CD14-positive monocyte (primary cell): ENCODE results near the gene PASD1. TPM values are rescaled to one million over a fixed set of nuclear protein-coding genes. Genes with fewer than 3 reads are reported as not detected.
"Not testable (repeated sequence)": the region's sequence is repeated elsewhere in the genome, so short reads cannot be mapped to it uniquely, and the experiment has no call there.

Experiments used
- DNase-seq, 3 donors: peaks; one replicate each; pipeline ENCODE4 v3.0.0-alpha.2; 2011 to 2022
- H2AFZ ChIP-seq: 2 replicates; pipeline ENCODE4 v1.6.0; 2012; ENCODE audit warnings: mild to moderate bottlenecking, low read depth, low read length, inconsistent platforms; ENCODE audit not compliant: insufficient read depth, poor library complexity, severe bottlenecking
- H3K27ac ChIP-seq, 2 donors: 1 replicate in 1 of 2; 2 replicates in 1 of 2; pipeline ENCODE4 v1.5.1; 2012 to 2013; ENCODE audit warnings: low read length in 2 of 2, control low read depth in 1 of 2, inconsistent platforms in 1 of 2, low read depth in 1 of 2, mild to moderate bottlenecking in 1 of 2
- H3K27me3 ChIP-seq, 2 donors: one replicate each; pipeline versions ENCODE4 v1.6.0 to v1.6.1; 2011 to 2013; ENCODE audit warnings: low read length in 2 of 2; ENCODE audit not compliant: control insufficient read depth in 2 of 2, insufficient read depth in 2 of 2
- H3K36me3 ChIP-seq, 2 donors: replicated peaks in 1 of 2; 1 replicate in 1 of 2; 2 replicates in 1 of 2; pipeline versions ENCODE4 v1.5.1 to v1.6.1; 2012 to 2013; ENCODE audit warnings: low read length in 2 of 2, control low read depth in 1 of 2, inconsistent platforms in 1 of 2, mild to moderate bottlenecking in 1 of 2; ENCODE audit not compliant: insufficient read depth in 2 of 2, control insufficient read depth in 1 of 2
- H3K4me1 ChIP-seq, 2 donors: 1 replicate in 1 of 2; 2 replicates in 1 of 2; pipeline versions ENCODE4 v1.5.1 to v1.6.1; 2012 to 2013; ENCODE audit warnings: low read length in 2 of 2, control low read depth in 1 of 2, inconsistent platforms in 1 of 2, mild to moderate bottlenecking in 1 of 2, moderate library complexity in 1 of 2; ENCODE audit not compliant: insufficient read depth in 2 of 2, control insufficient read depth in 1 of 2
- H3K4me2 ChIP-seq: replicated peaks from 2 replicates; pipeline ENCODE3; 2012; ENCODE audit warnings: low read length, moderate library complexity, mild to moderate bottlenecking; ENCODE audit not compliant: poor library complexity, severe bottlenecking; ENCODE audit errors: extremely low read depth
- H3K4me3 ChIP-seq, 3 experiments: fragments of 200-600 bp in 1 of 3; sonication (generic) in 1 of 3; replicated peaks in 1 of 3; 1 replicate in 2 of 3; 2 replicates in 1 of 3; pipeline ENCODE4 v1.5.1; 2011 to 2013; ENCODE audit warnings: low read length in 3 of 3, mild to moderate bottlenecking in 3 of 3, control low read depth in 2 of 3, low read depth in 2 of 3, inconsistent platforms in 1 of 3, moderate library complexity in 1 of 3
- H3K79me2 ChIP-seq: 2 replicates; pipeline ENCODE4 v1.6.0; 2012; ENCODE audit warnings: mild to moderate bottlenecking, control low read depth, inconsistent platforms, low read length, moderate library complexity; ENCODE audit not compliant: insufficient read depth
- H3K9ac ChIP-seq: 2 replicates; pipeline ENCODE4 v1.6.0; 2017; ENCODE audit warnings: low read length, mild to moderate bottlenecking; ENCODE audit not compliant: insufficient read depth, poor library complexity, severe bottlenecking
- H3K9me3 ChIP-seq, 2 donors: replicated peaks in 1 of 2; 1 replicate in 1 of 2; 2 replicates in 1 of 2; pipeline versions ENCODE4 v1.5.1 to v1.6.1; 2012 to 2013; ENCODE audit warnings: low read length in 2 of 2, control low read depth in 1 of 2; ENCODE audit not compliant: control insufficient read depth in 1 of 2, insufficient read depth in 1 of 2
- H4K20me1 ChIP-seq: 2 replicates; pipeline ENCODE4 v1.6.0; 2012; ENCODE audit warnings: mild to moderate bottlenecking, low read length, control low read depth, moderate library complexity; ENCODE audit not compliant: insufficient read depth
- H3K27ac Mint-ChIP-seq, 7 donors: one replicate each; pipeline ENCODE4 v1.8.0; 2020; ENCODE audit warnings: mild to moderate bottlenecking in 7 of 7, mixed read lengths in 7 of 7, moderate library complexity in 6 of 7, inconsistent platforms in 2 of 7
- H3K27me3 Mint-ChIP-seq, 3 donors: one replicate each; pipeline ENCODE4 v1.8.0; 2021 to 2022; ENCODE audit warnings: low read depth in 3 of 3, mild to moderate bottlenecking in 3 of 3, mixed read lengths in 3 of 3, moderate library complexity in 3 of 3, inconsistent platforms in 1 of 3
- H3K36me3 Mint-ChIP-seq, 2 donors: one replicate each; pipeline ENCODE4 v1.8.0; 2020; ENCODE audit warnings: mixed read lengths in 2 of 2, inconsistent platforms in 1 of 2, mild to moderate bottlenecking in 1 of 2
- H3K4me1 Mint-ChIP-seq: one replicate; pipeline ENCODE4 v1.8.0; 2020; ENCODE audit warnings: mild to moderate bottlenecking, mixed read lengths
- H3K4me3 Mint-ChIP-seq, 2 donors: one replicate each; pipeline ENCODE4 v1.8.0; 2020; ENCODE audit warnings: mild to moderate bottlenecking in 2 of 2, mixed read lengths in 2 of 2, moderate library complexity in 1 of 2
- H3K9me3 Mint-ChIP-seq, 7 donors: one replicate each; pipeline ENCODE4 v1.8.0; 2020 to 2022; ENCODE audit warnings: mixed read lengths in 7 of 7, mild to moderate bottlenecking in 6 of 7, moderate library complexity in 6 of 7, inconsistent platforms in 2 of 7
- CTCF ChIP-seq: fragments of 200-600 bp; IDR thresholded peaks from one replicate; pipeline ENCODE4 v1.8.0; 2022; ENCODE audit warnings: antibody characterized with exemption, mild to moderate bottlenecking
- WGBS: methylation state at CpG from one replicate; pipeline ENCODE4 v1.1.5; 2013; ENCODE audit warnings: missing lambda C conversion rate; ENCODE audit not compliant: insufficient coverage; 5-methylcytosine and 5-hydroxymethylcytosine counted together
- intact Hi-C, 2 donors: fragments of 100-400 bp; cut with micrococcal nuclease; formaldehyde crosslinking; loops; one replicate each; pipeline versions ENCODE4 v1.15.0 to v1.15.1; 2023
- polyA plus RNA-seq, 3 donors: library from polyadenylated mRNA; depleted of rRNA in 1 of 3; unstranded in 2 of 3; stranded (reverse) in 1 of 3; fragments of 300-500 nt in 2 of 3; fragments of >200 nt in 1 of 3; fragmentation: Illumina TruSeq in 2 of 3; gene quantifications; 1 replicate in 2 of 3; 2 replicates in 1 of 3; pipeline ENCODE4 v1.2.3, GENCODE V29; 2012 to 2021

PASD1 gene
- polyA plus RNA-seq, 3 donors = not detected

- no peak for DNase-seq
- H3K4me1 Mint-ChIP-seq = no peaks in the 10 kb centered on the region
- H3K79me2 ChIP-seq = no peaks in the 10 kb centered on the region
- no peak overlapping the region for H3K27ac ChIP-seq
- no peaks in the 10 kb centered on the region for H3K4me1 ChIP-seq
- no peak overlapping the region for H2AFZ ChIP-seq
- no peak overlapping the region for H3K4me2 ChIP-seq
- H3K4me3 ChIP-seq = no peak overlapping the region
- H3K27me3 Mint-ChIP-seq = peaks cover 0 to 3% (median 2%) of the 10 kb centered on the region in 3 donors
- no peaks in the 10 kb centered on the region for H3K36me3 ChIP-seq
- H4K20me1 ChIP-seq = no peaks in the 10 kb centered on the region
- intact Hi-C loops = no loop called here
- WGBS = 97% methylated on average over 13 of the region's 21 CpGs
- H3K36me3 Mint-ChIP-seq = no peaks in the 10 kb centered on the region
- no peaks in the 10 kb centered on the region for H3K27me3 ChIP-seq
- no peak overlapping the region for H3K4me3 Mint-ChIP-seq
- H3K9ac ChIP-seq = no peak overlapping the region
- TF ChIP-seq CTCF = no peak
- H3K27ac Mint-ChIP-seq = no peak overlapping the region
- peaks cover 10 to 12% of the 10 kb centered on the region in 2 donors for H3K9me3 ChIP-seq
- H3K9me3 Mint-ChIP-seq = peaks cover 6 to 32% (median 17%) of the 10 kb centered on the region in 7 donors
Measured at GRCh38 chrX:151564035-151564434, 560 bp downstream of the PASD1 start.

GRCh38 chrX:151566872-151567271 is 3.4 kb downstream of the PASD1 start:
- H3K27ac Mint-ChIP-seq, H4K20me1 ChIP-seq, DNase-seq, H3K4me1 ChIP-seq, H3K9ac ChIP-seq, H3K36me3 ChIP-seq, H3K27me3 ChIP-seq, H3K4me1 Mint-ChIP-seq, H3K27ac ChIP-seq, H3K4me2 ChIP-seq, H3K4me3 Mint-ChIP-seq, intact Hi-C loops, H3K27me3 Mint-ChIP-seq, H3K36me3 Mint-ChIP-seq, H2AFZ ChIP-seq, H3K79me2 ChIP-seq, H3K4me3 ChIP-seq: not testable (repeated sequence)
- H3K9me3 Mint-ChIP-seq = peaks cover 3 to 19% (median 12%) of the 10 kb centered on the region in 7 donors
- WGBS = 95% methylated on average over 4 of the region's 10 CpGs
- H3K9me3 ChIP-seq = peaks cover 10 to 12% of the 10 kb centered on the region in 2 donors
